ENCODE data around the gene TAOK1. TPM values are rescaled to one million over a fixed set of nuclear protein-coding genes. Genes with fewer than 3 reads are reported as not detected.

The TAOK1 gene
- total RNA-seq, 2 donors from 2014 or later = 64.0 to 81.6 TPM

DNA sequence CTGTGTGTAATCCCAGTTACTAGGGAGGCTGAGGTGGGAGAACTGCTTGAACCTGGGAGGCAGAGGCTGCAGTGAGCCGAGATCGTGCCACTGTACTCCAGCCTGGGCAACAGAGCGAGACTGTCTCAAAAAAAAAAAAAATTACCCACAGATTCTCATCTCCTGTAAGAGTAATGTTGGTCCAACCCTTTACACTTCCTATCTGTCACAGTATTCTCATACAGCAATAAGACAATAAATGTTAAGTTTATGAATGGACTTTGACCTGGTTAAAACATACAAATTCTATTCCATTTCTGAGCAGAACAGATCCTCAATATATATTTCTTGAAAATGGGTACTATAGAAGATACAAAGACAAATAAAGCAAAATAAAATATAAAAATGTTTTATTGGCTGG is 30.4 kb upstream of the TAOK1 start:
- DNase-seq (ENCODE audit: low spot score) = no peak
- Mint-ChIP-seq H3K36me3 (no peaks in the 10 kb centered on the region), H3K4me1 (ENCODE audit: low read depth in 2 of 2) (peaks cover 0 to 4% of the 10 kb centered on the region in 2 donors), H3K27ac (no peak overlapping the region), H3K27me3 (peaks cover 2 to 6% of the 10 kb centered on the region in 2 donors), H3K4me3 (no peak overlapping the region), H3K9me3 (no peaks in the 10 kb centered on the region)
- ATAC-seq = no peak

- Mint-ChIP-seq H3K27me3 (no peaks in the 10 kb centered on the region), H3K4me1 (ENCODE audit: low read depth in 2 of 2) (no peaks in the 10 kb centered on the region), H3K27ac (no peak overlapping the region), H3K4me3 (no peak overlapping the region), H3K36me3 (no peaks in the 10 kb centered on the region), H3K9me3 (no peaks in the 10 kb centered on the region)
- no peak for DNase-seq (ENCODE audit: low spot score)
- ATAC-seq = no peak
Observed at GRCh38 chr17:29363716-29364115, 26.4 kb upstream of the TAOK1 start.

DNA sequence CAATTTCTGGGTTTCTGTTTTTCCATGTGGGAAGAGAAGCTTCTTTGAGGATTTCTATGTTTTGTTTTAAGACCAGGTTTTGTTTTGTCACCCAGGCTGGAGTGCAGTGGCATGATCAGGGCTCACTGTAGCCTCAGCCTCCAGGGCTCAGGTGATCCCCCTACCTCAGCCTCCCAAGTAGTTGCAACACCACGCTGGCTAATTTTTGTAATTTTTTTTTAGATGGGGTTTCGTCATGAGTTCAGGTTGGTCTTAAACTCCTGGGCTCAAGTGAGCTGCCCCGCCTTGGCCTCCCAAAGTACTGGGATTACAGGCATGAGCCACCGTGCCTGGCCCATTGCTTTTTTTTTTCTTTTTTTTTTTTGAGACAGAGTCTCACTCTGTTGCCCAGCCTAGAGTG is 25.5 kb upstream of the TAOK1 start:
- Mint-ChIP-seq H3K27me3 (no peaks in the 10 kb centered on the region), H3K36me3 (no peaks in the 10 kb centered on the region), H3K4me1 (ENCODE audit: low read depth in 2 of 2) (no peaks in the 10 kb centered on the region), H3K4me3 (no peak overlapping the region), H3K9me3 (no peaks in the 10 kb centered on the region), H3K27ac (no peak overlapping the region)
- ATAC-seq (no peak), DNase-seq (ENCODE audit: low spot score) (no peak)

DNA sequence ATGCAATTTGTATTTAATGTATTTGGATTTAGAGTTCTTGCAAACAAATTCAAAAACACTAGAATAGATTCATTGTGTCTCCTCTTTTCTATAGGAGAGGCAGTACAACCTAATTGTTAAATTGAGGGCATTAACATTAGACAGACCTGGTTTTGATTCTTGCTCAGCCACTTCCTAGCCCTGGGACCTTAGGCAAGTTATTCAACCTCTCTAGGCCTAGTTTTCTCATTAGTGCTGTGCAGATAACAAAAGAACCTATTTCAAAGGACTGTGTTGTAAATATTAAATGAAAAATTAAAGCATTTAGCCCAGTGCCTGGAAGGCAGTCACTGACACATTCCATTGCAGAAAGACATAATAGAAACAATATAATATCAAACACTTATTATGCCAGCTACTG is 22.0 kb upstream of the TAOK1 start:
- Mint-ChIP-seq H3K36me3 (no peaks in the 10 kb centered on the region), H3K4me1 (ENCODE audit: low read depth in 2 of 2) (no peaks in the 10 kb centered on the region), H3K4me3 (no peak overlapping the region), H3K27me3 (no peaks in the 10 kb centered on the region), H3K27ac (no peak overlapping the region), H3K9me3 (no peaks in the 10 kb centered on the region)
- no peak for DNase-seq (ENCODE audit: low spot score)
- ATAC-seq = no peak

DNA sequence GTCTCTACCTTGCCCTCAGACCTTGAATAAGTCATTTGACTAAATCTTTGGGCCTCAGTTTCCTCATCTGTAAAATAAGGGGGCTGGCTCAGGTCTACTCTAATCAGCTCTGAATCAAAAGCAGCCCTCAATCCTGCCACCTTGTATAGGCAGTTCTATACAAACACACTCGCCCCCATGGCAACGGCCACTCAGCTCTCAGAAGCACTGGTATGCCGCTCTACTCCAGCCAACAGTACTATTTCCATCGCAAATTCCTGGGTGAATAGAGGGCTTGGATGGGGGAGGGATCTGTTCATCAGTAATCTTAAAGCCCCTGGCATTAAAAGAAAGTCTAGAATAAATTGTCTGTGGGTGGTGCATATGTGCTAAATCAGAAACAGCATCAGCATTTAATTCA is 21.2 kb upstream of the TAOK1 start:
- DNase-seq (ENCODE audit: low spot score) (no peak), ATAC-seq (no peak)
- no peaks in the 10 kb centered on the region for H3K36me3 Mint-ChIP-seq
- no peaks in the 10 kb centered on the region for H3K4me1 Mint-ChIP-seq (ENCODE audit: low read depth in 2 of 2)
- no peak overlapping the region for H3K4me3 Mint-ChIP-seq
- H3K9me3 Mint-ChIP-seq = no peaks in the 10 kb centered on the region
- no peaks in the 10 kb centered on the region for H3K27me3 Mint-ChIP-seq
- no peak overlapping the region for H3K27ac Mint-ChIP-seq

DNA sequence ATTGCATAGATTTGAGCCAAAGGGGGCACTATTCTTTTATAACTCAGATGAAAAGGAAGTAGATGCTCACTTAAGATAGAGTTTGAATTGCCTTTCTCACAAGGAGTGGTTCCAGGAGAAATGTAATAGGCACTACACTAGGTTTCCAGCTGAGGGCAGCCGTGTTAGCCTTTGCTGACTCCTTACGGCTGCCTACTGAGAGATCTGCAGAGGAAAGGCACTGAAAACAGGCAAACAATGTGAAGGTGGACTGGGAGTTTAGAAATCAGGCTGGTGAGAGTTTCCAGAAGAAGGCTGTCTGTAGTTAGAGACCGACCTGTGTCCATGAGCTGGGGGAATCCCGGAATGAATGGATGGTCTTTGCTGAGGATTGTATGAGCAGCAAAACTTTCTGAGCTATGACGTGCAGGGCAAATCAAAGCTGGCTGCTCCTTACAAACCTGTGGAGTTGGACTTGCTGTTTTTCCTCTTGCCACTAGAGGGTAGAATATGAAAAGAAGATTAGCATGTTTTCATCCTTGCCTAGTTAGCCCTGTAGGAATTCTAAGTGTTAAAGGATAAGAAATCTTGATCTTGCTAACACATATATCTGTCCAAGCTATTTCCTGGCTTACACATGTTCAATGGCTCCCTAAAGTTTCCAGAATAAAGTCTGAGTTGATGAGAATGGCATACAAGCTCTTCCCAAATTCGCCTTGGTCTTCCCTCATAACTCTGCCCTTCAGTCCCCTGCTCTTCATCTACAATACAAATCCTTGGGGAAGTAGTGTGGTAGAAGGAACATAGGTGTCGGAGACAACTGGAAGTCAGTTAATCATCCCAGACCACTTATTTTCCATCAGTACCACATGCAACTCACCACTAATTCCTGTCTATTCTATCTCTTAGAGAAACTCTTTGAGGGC is 20.1 kb upstream of the TAOK1 start:
- Mint-ChIP-seq H3K36me3 (no peaks in the 10 kb centered on the region), H3K4me1 (ENCODE audit: low read depth in 2 of 2) (no peaks in the 10 kb centered on the region), H3K27me3 (no peaks in the 10 kb centered on the region), H3K9me3 (no peaks in the 10 kb centered on the region), H3K4me3 (no peak overlapping the region), H3K27ac (no peak overlapping the region)
- DNase-seq (ENCODE audit: low spot score) (no peak), ATAC-seq (peak; percentile 73 to 78)

- ATAC-seq (no peak), DNase-seq (ENCODE audit: low spot score) (no peak)
- no peak overlapping the region for H3K4me3 Mint-ChIP-seq
- peaks cover 0 to 7% of the 10 kb centered on the region in 2 donors for H3K27me3 Mint-ChIP-seq
- no peaks in the 10 kb centered on the region for H3K4me1 Mint-ChIP-seq (ENCODE audit: low read depth in 2 of 2)
- H3K27ac Mint-ChIP-seq = no peak overlapping the region
- H3K36me3 Mint-ChIP-seq = no peaks in the 10 kb centered on the region
- H3K9me3 Mint-ChIP-seq = no peaks in the 10 kb centered on the region
Observed at GRCh38 chr17:29376667-29377270, 13.4 kb upstream of the TAOK1 start.

DNA sequence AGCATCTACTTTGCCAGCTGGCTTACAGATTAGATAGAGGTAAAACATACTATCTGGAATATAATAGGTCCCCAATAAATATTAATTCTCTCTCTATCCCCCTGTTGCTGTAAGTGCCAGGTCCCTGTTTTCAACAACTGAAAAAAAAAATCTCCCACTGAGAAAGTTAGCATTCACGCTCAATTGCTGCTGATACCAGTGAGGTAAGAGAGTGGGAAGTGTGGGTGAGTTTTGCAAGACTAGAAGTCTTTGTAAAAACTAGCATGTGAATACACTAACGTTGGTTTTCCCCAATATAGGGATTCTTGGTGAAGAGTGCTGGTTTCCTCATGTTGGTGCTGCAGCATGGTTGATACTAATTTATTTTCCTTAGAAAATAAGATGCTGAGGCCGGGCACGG is 11.7 kb upstream of the TAOK1 start:
- no peak for ATAC-seq
- DNase-seq (ENCODE audit: low spot score) = no peak
- peaks cover 0 to 7% of the 10 kb centered on the region in 2 donors for H3K27me3 Mint-ChIP-seq
- H3K4me1 Mint-ChIP-seq (ENCODE audit: low read depth in 2 of 2) = no peaks in the 10 kb centered on the region
- H3K27ac Mint-ChIP-seq = no peak overlapping the region
- no peaks in the 10 kb centered on the region for H3K9me3 Mint-ChIP-seq
- no peaks in the 10 kb centered on the region for H3K36me3 Mint-ChIP-seq
- H3K4me3 Mint-ChIP-seq = no peak overlapping the region

GRCh38 chr17:29379084-29379991 is 10.8 kb upstream of the TAOK1 start:
- H3K4me1 Mint-ChIP-seq (ENCODE audit: low read depth in 2 of 2) = no peaks in the 10 kb centered on the region
- no peak for ATAC-seq
- H3K27me3 Mint-ChIP-seq = peaks cover 0 to 7% of the 10 kb centered on the region in 2 donors
- no peak for DNase-seq (ENCODE audit: low spot score)
- H3K27ac Mint-ChIP-seq = no peak overlapping the region
- H3K9me3 Mint-ChIP-seq = no peaks in the 10 kb centered on the region
- H3K36me3 Mint-ChIP-seq = no peaks in the 10 kb centered on the region
- H3K4me3 Mint-ChIP-seq = no peak overlapping the region

DNA sequence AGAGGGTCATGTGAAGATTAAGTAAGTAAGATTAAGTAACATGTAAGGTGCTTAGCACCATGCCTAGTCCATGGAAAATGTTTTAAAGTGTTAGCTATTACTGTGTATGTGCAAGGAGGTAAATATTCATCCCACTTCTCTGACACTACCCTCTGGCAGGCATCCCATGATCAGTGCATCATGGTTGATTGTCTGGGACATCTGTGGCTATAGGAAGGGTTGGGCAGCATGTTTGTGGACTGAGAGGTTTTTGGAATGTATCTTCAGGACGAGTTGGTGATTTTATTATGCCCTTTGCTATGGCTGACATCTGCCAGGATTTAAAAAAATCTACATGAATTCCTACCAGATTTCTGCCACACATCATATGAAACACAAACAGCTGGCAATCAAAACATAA is 6.5 kb upstream of the TAOK1 start:
- H3K36me3 Mint-ChIP-seq = no peaks in the 10 kb centered on the region
- no peak overlapping the region for H3K4me3 Mint-ChIP-seq
- H3K9me3 Mint-ChIP-seq = no peaks in the 10 kb centered on the region
- H3K27ac Mint-ChIP-seq = no peak overlapping the region
- no peak for DNase-seq (ENCODE audit: low spot score)
- ATAC-seq = no peak
- H3K4me1 Mint-ChIP-seq (ENCODE audit: low read depth in 2 of 2) = no peaks in the 10 kb centered on the region
- H3K27me3 Mint-ChIP-seq = no peaks in the 10 kb centered on the region

GRCh38 chr17:29384901-29385300 is 5.3 kb upstream of the TAOK1 start:
- no peak overlapping the region for H3K4me3 Mint-ChIP-seq
- H3K36me3 Mint-ChIP-seq = no peaks in the 10 kb centered on the region
- ATAC-seq (no peak), DNase-seq (ENCODE audit: low spot score) (no peak)
- no peaks in the 10 kb centered on the region for H3K9me3 Mint-ChIP-seq
- H3K27me3 Mint-ChIP-seq = no peaks in the 10 kb centered on the region
- H3K4me1 Mint-ChIP-seq (ENCODE audit: low read depth in 2 of 2) = peaks cover 5 to 6% of the 10 kb centered on the region in 2 donors
- H3K27ac Mint-ChIP-seq = no peak overlapping the region

DNA sequence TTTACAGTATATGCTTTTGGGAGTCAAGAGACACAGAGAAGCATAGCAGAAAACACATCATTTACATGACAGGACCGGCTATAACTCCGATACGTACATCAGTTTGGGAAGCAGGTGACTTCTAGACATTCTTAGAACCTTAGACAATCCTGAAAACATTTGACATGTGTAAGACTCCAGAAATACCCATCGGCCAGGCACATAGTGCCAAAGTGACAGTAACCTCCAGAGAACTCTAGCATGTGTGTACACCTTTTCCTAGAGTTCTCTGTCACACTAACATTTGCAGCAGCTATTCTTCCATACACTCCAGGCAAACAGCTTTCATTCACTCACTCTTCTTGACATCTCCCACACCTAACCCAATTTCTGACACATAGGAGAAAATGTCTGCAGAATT is 3.4 kb upstream of the TAOK1 start:
- Mint-ChIP-seq H3K36me3 (no peaks in the 10 kb centered on the region), H3K4me1 (ENCODE audit: low read depth in 2 of 2) (peaks cover 15% of the 10 kb centered on the region in 2 donors), H3K27ac (no peak overlapping the region), H3K27me3 (no peaks in the 10 kb centered on the region), H3K9me3 (no peaks in the 10 kb centered on the region), H3K4me3 (no peak overlapping the region)
- no peak for ATAC-seq
- no peak for DNase-seq (ENCODE audit: low spot score)

- no peaks in the 10 kb centered on the region for H3K36me3 Mint-ChIP-seq
- ATAC-seq = no peak
- DNase-seq (ENCODE audit: low spot score) = no peak
- H3K27me3 Mint-ChIP-seq = no peaks in the 10 kb centered on the region
- no peaks in the 10 kb centered on the region for H3K9me3 Mint-ChIP-seq
- H3K4me3 Mint-ChIP-seq = no peak overlapping the region
- peaks cover 30 to 35% of the 10 kb centered on the region in 2 donors for H3K4me1 Mint-ChIP-seq (ENCODE audit: low read depth in 2 of 2)
- no peak overlapping the region for H3K27ac Mint-ChIP-seq
Observed at GRCh38 chr17:29388937-29389336, 1.2 kb upstream of the TAOK1 start.
